Superior temporal gyrus (tissue), 1 donor: ENCODE data around the gene CTRL.
"Not testable (repeated sequence)": the region's sequence is repeated elsewhere in the genome, so short reads cannot be mapped to it uniquely, and the experiment has no call there.

ENCODE experiments used
- DNase-seq: peaks from one replicate; pipeline ENCODE4 v3.0.0-alpha.2; 2016; ENCODE audit errors: extremely low spot score

CTRL gene

GRCh38 chr16:67941469-67942199 lies 10.0 kb upstream of the CTRL start:
- DNase-seq: no peak

- DNase-seq: no peak
These were observed 8.9 kb upstream of the CTRL start for GRCh38 chr16:67940446-67941089.

GRCh38 chr16:67939507-67940445 lies 8.1 kb upstream of the CTRL start:
- DNase-seq: no peak

- DNase-seq: not testable (repeated sequence)
These were observed 6.1 kb upstream of the CTRL start for GRCh38 chr16:67937713-67938112.

- DNase-seq: peak; percentile 68
These were observed 5.4 kb upstream of the CTRL start for GRCh38 chr16:67936880-67937605.

GRCh38 chr16:67936124-67936879 lies 4.6 kb upstream of the CTRL start, which contains the start of gene PSMB10:
Gene PSMB10 (minus strand): TSS chr16:67936850. CDS start chr16:67936749, 101 bp downstream.
- peak; percentile 40 for DNase-seq

- peak; percentile 97 for DNase-seq
These were observed 3.9 kb upstream of the CTRL start for GRCh38 chr16:67935402-67936123.

- peak; percentile 29 for DNase-seq
These were observed 3.4 kb upstream of the CTRL start for GRCh38 chr16:67935101-67935401.

GRCh38 chr16:67934306-67935100 lies 2.8 kb upstream of the CTRL start:
- no peak for DNase-seq

- no peak for DNase-seq
These were observed 2.1 kb upstream of the CTRL start for GRCh38 chr16:67933805-67934204.

- DNase-seq: no peak
These were observed 789 bp upstream of the CTRL start for GRCh38 chr16:67932462-67932840.

- no peak for DNase-seq
These were observed 917 bp downstream of the CTRL start for GRCh38 chr16:67930678-67931211.

- no peak for DNase-seq
These were observed 1.5 kb downstream of the CTRL start for GRCh38 chr16:67930191-67930590.

- DNase-seq: peak; percentile 85
These were observed 2.9 kb downstream of the CTRL start for GRCh38 chr16:67928561-67929364.

GRCh38 chr16:67928147-67928546 lies 3.5 kb downstream of the CTRL start:
- DNase-seq: no peak

GRCh38 chr16:67927131-67927941 lies 4.3 kb downstream of the CTRL start:
- no peak for DNase-seq

- peak; percentile 77 for DNase-seq
These were observed 5.4 kb downstream of the CTRL start for GRCh38 chr16:67926181-67926750.
